Activated CD4-positive, alpha-beta T cell treated with anti-CD3 and anti-CD28 coated beads, Interleukin-2, amount 10 ng/mL, durations not matched to agents 24 days and 14 days (primary cell): Measurements from ENCODE around the gene CEP57L1. TPM values are rescaled to one million over a fixed set of nuclear protein-coding genes. Genes with fewer than 3 reads are reported as not detected.

Experiments used
- total RNA-seq: library from RNA; stranded (reverse); gene quantifications from 2 replicates; pipeline ENCODE4 v1.2.3, GENCODE V29; 2022

CEP57L1 gene
- total RNA-seq, 1 donor from 2014 or later: 15.3 TPM

Other genes with a start within 250 kb of the CEP57L1 start
- gene ARMC2, start 247.1 kb upstream of the CEP57L1 start, total RNA-seq: 2.7 and 3.3 TPM in 2 replicates
- 9.3 and 11.5 TPM in 2 replicates for gene SESN1, start 661 bp upstream of the CEP57L1 start, total RNA-seq